Loucy (cell line): ENCODE measurements around the gene SLC31A1.

Experiments used
- H2AFZ ChIP-seq: fragments of 200-600 bp; sonication (generic); 2 replicates; pipeline ENCODE4 v1.6.0; 2016; ENCODE audit warnings: antibody characterized with exemption, mild to moderate bottlenecking, low read length, moderate library complexity
- H3F3A ChIP-seq: fragments of 200-600 bp; 2 replicates; pipeline ENCODE4 v1.6.0; 2016; ENCODE audit warnings: antibody characterized with exemption, low read depth, mild to moderate bottlenecking
- H3K27me3 ChIP-seq: fragments of 200-600 bp; sonication (generic); 2 replicates; pipeline ENCODE4 v1.6.1; 2014; ENCODE audit warnings: low read length, mild to moderate bottlenecking; ENCODE audit not compliant: insufficient read depth, poor library complexity, severe bottlenecking
- H3K36me3 ChIP-seq: fragments of 200-600 bp; sonication (generic); 2 replicates; pipeline ENCODE4 v1.6.1; 2016; ENCODE audit warnings: low read length; ENCODE audit not compliant: insufficient read depth
- H3K4me1 ChIP-seq: fragments of 200-600 bp; sonication (generic); 2 replicates; pipeline ENCODE4 v1.5.1; 2014; ENCODE audit warnings: low read length, mild to moderate bottlenecking; ENCODE audit not compliant: insufficient read depth, poor library complexity, severe bottlenecking
- H3K4me2 ChIP-seq: fragments of 200-600 bp; sonication (generic); 2 replicates; pipeline ENCODE4 v1.6.0; 2014; ENCODE audit warnings: antibody characterized with exemption, low read length, low read depth, mild to moderate bottlenecking; ENCODE audit not compliant: poor library complexity, severe bottlenecking
- H3K4me3 ChIP-seq: fragments of 200-600 bp; sonication (generic); 2 replicates; pipeline ENCODE4 v1.5.1; 2014; ENCODE audit warnings: low read length, mild to moderate bottlenecking, mixed read lengths; ENCODE audit not compliant: poor library complexity, severe bottlenecking
- H3K79me2 ChIP-seq: fragments of 200-600 bp; sonication (generic); 2 replicates; pipeline ENCODE4 v1.6.1; 2014; ENCODE audit warnings: low read length; ENCODE audit not compliant: insufficient read depth
- H3K9ac ChIP-seq: fragments of 200-600 bp; sonication (generic); 2 replicates; pipeline ENCODE4 v1.6.0; 2014; ENCODE audit warnings: mild to moderate bottlenecking, low read depth, low read length, moderate library complexity; ENCODE audit not compliant: poor library complexity, severe bottlenecking
- H3K9me2 ChIP-seq: fragments of 200-600 bp; sonication (generic); replicated peaks from 2 replicates; pipeline ENCODE4 v1.6.1; 2016; ENCODE audit warnings: low read depth, low read length, mixed read lengths
- H3K9me3 ChIP-seq: fragments of 200-600 bp; sonication (generic); 2 replicates; pipeline ENCODE4 v1.6.1; 2014; ENCODE audit warnings: mild to moderate bottlenecking, antibody characterized with exemption, low read length, low read depth; ENCODE audit not compliant: insufficient read depth
- H4K20me1 ChIP-seq: fragments of 200-600 bp; sonication (generic); 2 replicates; pipeline ENCODE4 v1.6.0; 2014; ENCODE audit warnings: antibody characterized with exemption, low read length, mild to moderate bottlenecking; ENCODE audit not compliant: insufficient read depth, poor library complexity, severe bottlenecking
- EZH2phosphoT487 ChIP-seq: fragments of 200-600 bp; IDR thresholded peaks from 2 replicates; pipeline ENCODE4 v1.6.1; 2018; ENCODE audit warnings: antibody characterized with exemption, mild to moderate bottlenecking, moderate library complexity, borderline replicate concordance
- TF ChIP-seq, protein P1 (sequence below): fragments of 200-600 bp; sonication (generic); conservative IDR thresholded peaks from 2 replicates; pipeline ENCODE4 v1.5.1; 2014; ENCODE audit warnings: mild to moderate bottlenecking, antibody characterized with exemption, low read length

SLC31A1 gene

DNA sequence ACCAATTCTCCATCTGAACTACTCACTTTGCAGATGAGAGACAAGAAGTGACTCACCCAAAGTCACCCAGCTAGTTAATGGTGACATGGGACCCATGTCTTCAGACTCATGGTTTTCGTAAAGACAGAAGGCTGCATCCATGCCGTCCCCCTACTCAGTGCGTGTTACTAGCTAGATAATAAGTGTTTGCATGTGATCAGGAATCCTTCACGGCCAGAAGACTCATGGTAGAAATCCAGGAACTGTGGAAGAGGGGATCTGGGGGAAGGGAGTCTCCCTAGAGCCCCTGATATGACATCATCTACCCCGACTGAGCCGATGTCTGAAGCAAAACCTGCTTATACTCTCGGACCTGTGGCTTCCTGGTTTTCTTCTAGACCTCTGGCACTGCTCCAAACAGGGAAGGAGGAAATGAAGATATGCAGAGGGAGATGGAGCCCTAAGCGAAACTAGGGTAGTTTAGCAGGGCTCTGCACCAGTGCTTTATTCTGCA lies 78.5 kb downstream of the SLC31A1 start:
- H3K27me3 ChIP-seq = no peaks in the 10 kb centered on the region
- no peaks in the 10 kb centered on the region for H3F3A ChIP-seq
- H3K4me2 ChIP-seq = no peak overlapping the region
- no peaks in the 10 kb centered on the region for H3K9me2 ChIP-seq
- H2AFZ ChIP-seq = no peak overlapping the region
- no peaks in the 10 kb centered on the region for H3K36me3 ChIP-seq
- TF ChIP-seq, protein P1, sequence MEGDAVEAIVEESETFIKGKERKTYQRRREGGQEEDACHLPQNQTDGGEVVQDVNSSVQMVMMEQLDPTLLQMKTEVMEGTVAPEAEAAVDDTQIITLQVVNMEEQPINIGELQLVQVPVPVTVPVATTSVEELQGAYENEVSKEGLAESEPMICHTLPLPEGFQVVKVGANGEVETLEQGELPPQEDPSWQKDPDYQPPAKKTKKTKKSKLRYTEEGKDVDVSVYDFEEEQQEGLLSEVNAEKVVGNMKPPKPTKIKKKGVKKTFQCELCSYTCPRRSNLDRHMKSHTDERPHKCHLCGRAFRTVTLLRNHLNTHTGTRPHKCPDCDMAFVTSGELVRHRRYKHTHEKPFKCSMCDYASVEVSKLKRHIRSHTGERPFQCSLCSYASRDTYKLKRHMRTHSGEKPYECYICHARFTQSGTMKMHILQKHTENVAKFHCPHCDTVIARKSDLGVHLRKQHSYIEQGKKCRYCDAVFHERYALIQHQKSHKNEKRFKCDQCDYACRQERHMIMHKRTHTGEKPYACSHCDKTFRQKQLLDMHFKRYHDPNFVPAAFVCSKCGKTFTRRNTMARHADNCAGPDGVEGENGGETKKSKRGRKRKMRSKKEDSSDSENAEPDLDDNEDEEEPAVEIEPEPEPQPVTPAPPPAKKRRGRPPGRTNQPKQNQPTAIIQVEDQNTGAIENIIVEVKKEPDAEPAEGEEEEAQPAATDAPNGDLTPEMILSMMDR = no peak
- TF ChIP-seq EZH2phosphoT487 = no peak
- no peaks in the 10 kb centered on the region for H3K4me1 ChIP-seq
- no peak overlapping the region for H3K9ac ChIP-seq
- H3K4me3 ChIP-seq = no peak overlapping the region
- H3K79me2 ChIP-seq = no peaks in the 10 kb centered on the region
- no peaks in the 10 kb centered on the region for H3K9me3 ChIP-seq
- H4K20me1 ChIP-seq = no peaks in the 10 kb centered on the region

DNA sequence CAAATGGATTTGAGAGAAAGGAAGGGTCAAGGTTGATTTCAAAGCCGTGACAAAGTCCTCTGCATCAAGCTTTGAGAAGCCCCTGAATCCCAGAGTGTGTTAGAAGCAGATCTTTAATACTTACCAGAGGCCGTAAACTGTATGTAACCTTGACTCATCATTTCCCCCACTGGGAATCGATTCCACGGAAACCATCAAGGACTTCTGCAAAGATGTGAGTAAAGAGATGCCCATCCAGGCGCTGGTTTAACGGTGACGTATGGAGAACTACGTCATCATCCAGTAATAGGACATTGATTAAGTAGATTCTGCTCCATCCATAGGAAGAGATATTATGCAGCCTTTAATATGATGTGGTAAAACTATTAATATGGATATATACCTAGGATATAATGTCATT lies 80.2 kb downstream of the SLC31A1 start:
- Histone ChIP-seq H3K36me3 (no peaks in the 10 kb centered on the region), H3K79me2 (no peaks in the 10 kb centered on the region), H3K27me3 (no peaks in the 10 kb centered on the region)

GRCh38 chr9:113302792-113303418 lies 81.6 kb downstream of the SLC31A1 start, which contains the start of gene RNF183:
RNF183 (minus strand) TSS chr9:113303376; CDS start chr9:113298184, 5,192 bp downstream.
- H3K79me2 ChIP-seq = no peaks in the 10 kb centered on the region
- no peaks in the 10 kb centered on the region for H3K9me2 ChIP-seq
- no peaks in the 10 kb centered on the region for H3K27me3 ChIP-seq
- H3K9ac ChIP-seq = no peak within 1 kb of the TSS
- H3K4me2 ChIP-seq = no peak within 1 kb of the TSS
- H3K4me1 ChIP-seq = no peaks in the 10 kb centered on the region
- no peak for TF ChIP-seq EZH2phosphoT487
- TF ChIP-seq, protein P1 = no peak
- no peaks in the 10 kb centered on the region for H3F3A ChIP-seq
- no peaks in the 10 kb centered on the region for H3K9me3 ChIP-seq
- H2AFZ ChIP-seq = no peak within 1 kb of the TSS
- H4K20me1 ChIP-seq = no peaks in the 10 kb centered on the region
- no peak within 1 kb of the TSS for H3K4me3 ChIP-seq
- no peaks in the 10 kb centered on the region for H3K36me3 ChIP-seq

More for the DNA sequence above, 80.2 kb downstream of the SLC31A1 start:
- Histone ChIP-seq H3K4me3 (no peak overlapping the region), H3K4me1 (no peaks in the 10 kb centered on the region), H3K9ac (no peak overlapping the region), H3K9me2 (no peaks in the 10 kb centered on the region), H2AFZ (no peak overlapping the region), H4K20me1 (no peaks in the 10 kb centered on the region), H3F3A (no peaks in the 10 kb centered on the region), H3K4me2 (no peak overlapping the region), H3K9me3 (no peaks in the 10 kb centered on the region)
- TF ChIP-seq EZH2phosphoT487 = no peak
- TF ChIP-seq, protein P1 = no peak
